Panc1 (cell line): Measurements from ENCODE around the gene NTM. TPM values are rescaled to one million over a fixed set of nuclear protein-coding genes. Genes with fewer than 3 reads are reported as not detected.

Source experiments
- ATAC-seq: fragments of 200-7000 bp; cut with Tn5 transposase; 2 replicates; pipeline ENCODE4 v1.9.1; 2020; ENCODE audit warnings: mild to moderate bottlenecking, moderate library complexity
- BruUV-seq: library from RNA; stranded (reverse); fragments of 400-500 nt; replicated peaks from 2 replicates; lab custom pipeline; 2021; lab: Mats Ljungman, UMichigan
- CTCF ChIA-PET: fragments of 300-600 bp; sonication (Branson Sonifier 250); formaldehyde crosslinking; loops from one replicate; lab custom pipeline; 2022; ENCODE audit warnings: antibody characterized with exemption; lab: Charles Lee
- POLR2A ChIA-PET: fragments of 300-600 bp; sonication (Branson Sonifier 250); formaldehyde crosslinking; loops from one replicate; lab custom pipeline; 2022; ENCODE audit warnings: antibody characterized with exemption; lab: Charles Lee
- DNase-seq: peaks from one replicate; pipeline ENCODE4 v3.0.0-alpha.2; 2010; ENCODE audit warnings: low read depth, low spot score
- H3K27ac ChIP-seq: 2 replicates; pipeline ENCODE4 v1.5.1; 2011; ENCODE audit warnings: mild to moderate bottlenecking, low read length, inconsistent platforms
- H3K27me3 ChIP-seq: fragments of 200-500 bp; sonication (Bioruptor generic); 2 replicates; pipeline ENCODE4 v1.6.0; 2014; ENCODE audit warnings: low read length, inconsistent platforms; ENCODE audit not compliant: control insufficient read depth, insufficient read depth
- H3K36me3 ChIP-seq: fragments of 200-500 bp; sonication (Bioruptor generic); 2 replicates; pipeline ENCODE4 v1.5.1; 2014; ENCODE audit warnings: inconsistent platforms, mild to moderate bottlenecking, low read length, moderate library complexity; ENCODE audit not compliant: control insufficient read depth, insufficient read depth
- H3K4me1 ChIP-seq: 2 replicates; pipeline ENCODE4 v1.5.1; 2011; ENCODE audit warnings: inconsistent platforms, mild to moderate bottlenecking, low read length, moderate library complexity; ENCODE audit not compliant: control insufficient read depth, insufficient read depth
- H3K4me3 ChIP-seq, 2 experiments: 2 replicates each; pipeline ENCODE4 v1.5.1; 2011 to 2012; ENCODE audit warnings: low read depth in 2 of 2, low read length in 2 of 2, mild to moderate bottlenecking in 2 of 2, inconsistent platforms in 1 of 2, moderate library complexity in 1 of 2
- H3K9me3 ChIP-seq: fragments of 200-500 bp; sonication (Bioruptor generic); 2 replicates; pipeline ENCODE4 v1.5.1; 2014; ENCODE audit warnings: low read depth, mild to moderate bottlenecking, inconsistent platforms, low read length, moderate library complexity; ENCODE audit not compliant: control insufficient read depth, insufficient read depth
- CTCF ChIP-seq: fragments of 450-650 bp; IDR thresholded peaks from 2 replicates; pipeline ENCODE4 v1.5.1; 2017; ENCODE audit warnings: mild to moderate bottlenecking
- POLR2AphosphoS5 ChIP-seq: IDR thresholded peaks from 2 replicates; pipeline ENCODE4 v1.6.1; 2012; ENCODE audit warnings: mild to moderate bottlenecking, low read depth, low read length, moderate library complexity
- REST ChIP-seq, 2 experiments: IDR thresholded peaks; 2 replicates each; pipeline ENCODE4 v1.6.1; 2011 to 2012; ENCODE audit warnings: low read depth in 2 of 2, control low read depth in 1 of 2, low read length in 1 of 2, mild to moderate bottlenecking in 1 of 2, moderate library complexity in 1 of 2; ENCODE audit not compliant: insufficient read depth in 1 of 2
- SIN3A ChIP-seq: IDR thresholded peaks from 2 replicates; pipeline ENCODE4 v1.6.1; 2012; ENCODE audit warnings: low read depth, mild to moderate bottlenecking, low read length, moderate library complexity, borderline replicate concordance; ENCODE audit not compliant: insufficient read depth
- TCF7L2 ChIP-seq: IDR thresholded peaks from 2 replicates; pipeline ENCODE4 v1.6.1; 2011; ENCODE audit warnings: mild to moderate bottlenecking, low read depth, low read length, inconsistent platforms
- in situ Hi-C: cut with HindIII; loops from 2 replicates; pipeline ENCODE4 v1.10.0; 2016; ENCODE audit warnings: low sequenced_read_pairs, low pct_unique_long_range_greater_than_20kb
- intact Hi-C: fragments of 100-400 bp; cut with micrococcal nuclease; formaldehyde crosslinking; loops from one replicate; pipeline ENCODE4 v1.10.0; 2022; ENCODE audit not compliant: unreplicated experiment
- total RNA-seq: library from RNA; stranded (reverse); gene quantifications from one replicate; pipeline ENCODE4 v1.2.1, GENCODE V29; 2021; ENCODE audit not compliant: unreplicated experiment

NTM gene
- total RNA-seq, 1 experiment from 2014 or later, result 0.10 TPM

- no TSS peak for BruUV-seq
- H3K4me3 ChIP-seq, result no peak overlapping the region
- TF ChIP-seq POLR2AphosphoS5 (no peak), CTCF (no peak), TCF7L2 (no peak), REST (IDR thresholded peaks at IDR 0.05; ENCODE audit: insufficient read depth in 1 of 2, low read depth in 2 of 2, low read length in 1 of 2) (no peak), SIN3A (no peak)
- H3K27ac ChIP-seq, result no peak overlapping the region
- no peak for DNase-seq
- ChIA-PET POLR2A (no interaction called here), CTCF (no interaction called here)
- H3K36me3 ChIP-seq, result no peaks in the 10 kb centered on the region
- in situ Hi-C loops, result no loop called here
- no peaks in the 10 kb centered on the region for H3K4me1 ChIP-seq
- no peaks in the 10 kb centered on the region for H3K9me3 ChIP-seq
- H3K27me3 ChIP-seq, result no peaks in the 10 kb centered on the region
- ATAC-seq, result no peak
- intact Hi-C loops, result no loop called here
Observed at GRCh38 chr11:131544591-131544990, 174.2 kb downstream of the NTM start.

- Histone ChIP-seq H3K4me3 (peak overlapping the region in 1 of 2 experiments; percentile 25; a peak in 2 of 4 replicates), H3K36me3 (no peaks in the 10 kb centered on the region), H3K27me3 (no peaks in the 10 kb centered on the region; the same call in 1 of the 2 replicates), H3K9me3 (no peaks in the 10 kb centered on the region), H3K4me1 (no peaks in the 10 kb centered on the region), H3K27ac (no peak overlapping the region)
- no peak for TF ChIP-seq POLR2AphosphoS5
- TF ChIP-seq REST (IDR thresholded peaks at IDR 0.05; ENCODE audit: insufficient read depth in 1 of 2, low read depth in 2 of 2, low read length in 1 of 2), result no peak
- no peak for TF ChIP-seq TCF7L2
- TF ChIP-seq SIN3A, result no peak
- no peak for TF ChIP-seq CTCF
- ATAC-seq (no peak), DNase-seq (no peak)
- ChIA-PET POLR2A (no interaction called here), CTCF (no interaction called here)
- BruUV-seq, result no TSS peak
- intact Hi-C loops (no loop called here), in situ Hi-C loops (no loop called here)
Observed at GRCh38 chr11:131546218-131546895, 175.9 kb downstream of the NTM start.
